NCI-H526 treated with DMSO at 0.1 percent for 48 hours (cell line): ENCODE data around the gene CCDC185.
"Not testable (repeated sequence)": the region's sequence is repeated elsewhere in the genome, so short reads cannot be mapped to it uniquely, and the experiment has no call there.

Experiments
- DNase-seq: peaks from one replicate; lab custom pipeline; 2025; lab: John Stamatoyannopoulos, UW

Gene CCDC185

GRCh38 chr1:223394706-223395105 lies 1.5 kb downstream of the CCDC185 start:
- DNase-seq, result no peak

GRCh38 chr1:223399393-223399792 lies 6.2 kb downstream of the CCDC185 start:
- not testable (repeated sequence) for DNase-seq

DNA sequence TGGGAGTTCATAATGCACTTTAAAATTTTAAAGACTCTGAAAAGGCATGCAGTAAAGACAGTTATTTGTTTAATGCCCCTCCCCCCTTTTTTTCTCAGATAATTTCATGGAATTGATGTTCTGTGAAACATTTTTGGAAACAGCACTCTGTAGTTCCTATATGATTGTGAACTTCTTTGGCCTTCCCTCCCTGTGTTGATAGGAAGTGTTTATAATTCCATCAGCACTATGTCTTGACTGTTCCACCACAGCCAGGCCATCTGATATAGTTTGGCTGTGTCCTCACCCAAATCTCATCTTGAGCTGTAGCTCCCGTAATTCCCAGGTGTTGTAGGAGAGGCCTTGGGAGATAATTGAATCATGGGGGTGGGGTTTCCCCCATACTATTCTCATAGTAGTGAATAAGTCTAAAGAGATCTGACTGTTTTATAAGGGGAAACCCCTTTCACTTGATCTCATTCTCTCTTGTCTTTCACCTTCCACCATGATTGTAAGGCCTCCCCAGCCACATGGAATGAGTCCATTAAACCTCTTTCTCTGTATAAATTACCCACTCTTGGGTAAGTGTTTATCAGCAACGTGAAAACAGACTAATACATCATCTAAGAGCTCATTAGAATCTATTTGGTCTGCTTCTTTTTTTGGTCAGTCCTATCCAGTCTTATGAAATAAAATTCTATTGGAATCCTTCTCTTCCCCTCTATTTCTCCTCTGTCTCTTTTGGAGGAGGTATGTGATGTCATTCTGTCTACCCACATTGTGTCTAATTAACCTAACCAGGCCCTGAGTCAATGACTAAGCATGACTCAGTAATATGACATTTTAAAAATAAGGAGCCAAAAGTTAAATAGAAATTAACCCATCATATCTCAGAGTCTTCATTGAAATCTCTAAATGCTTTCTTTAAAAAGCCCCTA lies 8.9 kb downstream of the CCDC185 start:
- DNase-seq, result no peak

DNA sequence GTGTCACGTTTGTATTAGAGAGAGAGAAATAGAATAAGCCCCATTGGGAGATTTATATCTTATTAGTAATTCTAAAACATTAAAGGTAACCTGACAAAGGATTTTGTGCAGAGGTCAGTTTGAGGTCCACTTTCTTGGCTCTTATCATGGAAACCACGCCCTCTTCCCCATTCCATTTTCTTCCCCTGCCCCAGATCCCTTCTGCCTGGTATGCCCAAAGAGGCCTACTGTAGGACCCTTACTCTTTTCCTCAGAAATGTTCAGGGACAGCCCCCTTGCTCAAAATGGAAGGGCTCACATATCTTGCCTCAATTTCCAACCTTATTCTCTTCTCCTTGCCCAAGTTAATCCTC lies 9.6 kb downstream of the CCDC185 start:
- DNase-seq, result no peak

GRCh38 chr1:223403184-223403815 lies 10.1 kb downstream of the CCDC185 start:
- DNase-seq, result no peak

DNA sequence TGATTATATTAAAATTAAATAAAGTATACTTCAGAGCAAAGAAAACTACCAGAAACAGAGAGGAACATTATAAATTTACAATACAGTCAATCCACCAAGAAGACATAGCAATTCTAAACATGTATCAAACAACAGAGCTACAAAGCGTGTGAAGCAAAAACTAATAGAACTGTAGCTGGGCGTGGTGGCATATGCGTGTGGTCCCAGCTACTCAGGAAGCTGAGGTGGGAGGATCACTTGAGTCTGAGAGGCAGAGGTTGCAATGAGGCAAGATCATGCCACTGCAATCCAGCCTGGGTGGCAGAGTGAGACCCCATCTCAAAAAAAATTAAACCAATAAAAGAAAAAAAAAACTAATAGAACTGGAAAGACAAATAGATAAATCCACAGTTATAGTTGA lies 12.3 kb downstream of the CCDC185 start:
- DNase-seq, result no peak

- no peak for DNase-seq
These were observed 16.8 kb downstream of the CCDC185 start for GRCh38 chr1:223410036-223410435.

- no peak for DNase-seq
These were observed 18.1 kb downstream of the CCDC185 start for GRCh38 chr1:223411309-223411708.

GRCh38 chr1:223411710-223412109 lies 18.5 kb downstream of the CCDC185 start:
- no peak for DNase-seq

GRCh38 chr1:223413216-223413615 lies 20.0 kb downstream of the CCDC185 start:
- DNase-seq, result no peak

DNA sequence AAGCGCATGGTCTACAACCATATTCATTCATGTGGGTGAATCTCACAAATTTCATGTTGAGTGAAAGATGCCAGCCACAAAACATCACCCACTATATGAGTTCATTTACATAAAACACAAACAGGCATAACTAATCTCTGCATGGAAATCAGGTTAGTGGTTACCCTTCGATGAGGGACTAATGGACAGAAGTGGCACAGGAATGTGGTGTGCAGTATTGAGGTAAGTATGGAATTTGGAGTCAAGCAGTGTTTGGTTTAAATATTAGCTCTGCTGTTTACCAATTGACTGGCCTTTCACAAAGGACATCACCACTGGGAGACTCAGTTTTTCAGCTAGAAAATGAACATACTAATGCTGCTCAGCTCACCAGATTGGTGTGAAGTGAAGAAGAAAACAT lies 24.2 kb downstream of the CCDC185 start:
- DNase-seq, result no peak

GRCh38 chr1:223417903-223418663 lies 24.9 kb downstream of the CCDC185 start:
- DNase-seq, result no peak

GRCh38 chr1:223419115-223419514 lies 25.9 kb downstream of the CCDC185 start:
- DNase-seq, result no peak

GRCh38 chr1:223419561-223419960 lies 26.3 kb downstream of the CCDC185 start:
- no peak for DNase-seq

DNA sequence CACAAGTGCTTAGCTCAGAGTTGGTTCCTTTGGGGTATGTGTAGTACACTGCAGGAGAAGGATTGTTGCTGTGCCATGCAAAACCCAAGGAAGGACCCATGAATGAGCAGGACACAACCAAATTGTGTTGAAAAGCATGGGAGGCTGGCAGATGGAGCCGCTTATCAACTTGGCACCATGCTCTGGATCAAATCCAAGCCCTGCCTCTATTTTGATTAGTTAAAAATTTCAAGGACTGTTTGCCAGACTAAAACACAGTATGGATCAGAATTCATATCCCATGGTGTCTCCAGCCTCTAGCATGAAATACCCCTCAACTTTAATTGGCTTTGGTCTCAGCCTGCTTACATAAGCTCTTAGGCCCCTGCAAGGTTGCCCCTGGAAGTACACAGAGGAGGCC lies 27.8 kb downstream of the CCDC185 start:
- no peak for DNase-seq

DNA sequence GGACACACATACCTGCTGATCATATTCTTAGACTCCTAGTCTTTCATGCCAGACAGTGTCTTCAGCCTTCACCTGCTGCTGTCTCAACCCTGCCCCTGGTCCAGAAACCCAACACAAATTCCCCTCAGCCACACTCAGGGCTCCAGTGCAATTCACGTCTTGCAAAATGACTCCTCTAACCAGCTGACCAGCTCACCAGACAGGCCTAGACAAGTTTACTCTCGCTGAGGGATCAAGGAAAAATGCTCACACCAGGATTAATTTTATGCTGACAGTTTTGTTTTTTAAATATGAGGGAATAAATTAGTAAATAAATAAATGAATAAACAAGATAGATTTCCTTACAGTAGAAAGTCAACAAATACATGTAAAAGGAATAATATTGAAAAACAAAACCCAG lies 28.5 kb downstream of the CCDC185 start:
- DNase-seq, result no peak

GRCh38 chr1:223422911-223423310 lies 29.7 kb downstream of the CCDC185 start:
- DNase-seq, result no peak

DNA sequence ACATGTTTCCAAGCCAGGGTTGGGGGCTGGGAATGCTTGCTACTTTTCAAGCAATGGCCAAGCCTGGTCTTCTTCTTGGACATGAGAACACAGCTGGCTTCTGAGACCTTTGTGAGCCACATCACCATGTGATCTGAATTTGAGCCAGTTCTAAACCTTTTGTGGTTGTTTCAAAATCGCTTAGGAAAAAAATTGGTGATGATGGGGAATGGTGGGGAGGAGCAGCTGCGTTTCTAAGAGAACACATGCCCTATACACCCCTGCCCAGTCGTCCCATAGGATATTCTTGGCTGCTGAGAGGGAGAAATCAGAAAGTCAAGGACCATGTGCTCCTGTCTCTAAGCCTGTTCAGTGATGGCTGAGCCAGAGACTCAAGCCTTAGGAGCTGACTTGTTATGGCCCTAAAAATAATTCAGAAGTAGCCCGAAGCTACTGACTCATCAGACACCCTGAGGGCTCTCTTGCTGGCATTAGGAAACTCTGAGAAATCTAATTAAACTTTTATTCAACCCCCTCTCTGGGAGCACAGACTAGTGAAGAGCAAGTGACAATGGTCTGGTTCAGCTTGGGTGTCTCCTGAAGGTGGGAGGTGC lies 30.5 kb downstream of the CCDC185 start:
- no peak for DNase-seq

- no peak for DNase-seq
These were observed 32.3 kb downstream of the CCDC185 start for GRCh38 chr1:223425550-223425949.

DNA sequence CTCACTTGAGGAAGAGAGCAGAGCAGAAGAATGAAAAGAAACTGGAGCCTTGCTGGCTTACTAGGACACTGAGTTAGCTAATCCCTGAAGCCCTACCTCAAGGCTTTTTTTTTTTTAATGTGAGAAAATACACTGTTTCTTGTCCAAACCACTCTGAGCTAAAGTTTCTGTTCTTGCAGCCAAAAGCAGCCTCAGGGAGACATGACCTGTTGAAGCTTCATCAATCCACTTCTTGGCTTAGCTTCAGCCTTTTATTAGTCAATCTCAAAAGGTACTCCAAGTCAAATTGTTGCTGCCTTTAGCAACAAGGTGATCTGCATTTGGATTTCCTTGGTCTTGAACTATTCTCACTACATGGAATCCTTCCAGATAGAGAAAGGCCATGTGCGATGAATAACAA lies 33.7 kb downstream of the CCDC185 start:
- no peak for DNase-seq

GRCh38 chr1:223429313-223429731 lies 36.1 kb downstream of the CCDC185 start:
- no peak for DNase-seq

DNA sequence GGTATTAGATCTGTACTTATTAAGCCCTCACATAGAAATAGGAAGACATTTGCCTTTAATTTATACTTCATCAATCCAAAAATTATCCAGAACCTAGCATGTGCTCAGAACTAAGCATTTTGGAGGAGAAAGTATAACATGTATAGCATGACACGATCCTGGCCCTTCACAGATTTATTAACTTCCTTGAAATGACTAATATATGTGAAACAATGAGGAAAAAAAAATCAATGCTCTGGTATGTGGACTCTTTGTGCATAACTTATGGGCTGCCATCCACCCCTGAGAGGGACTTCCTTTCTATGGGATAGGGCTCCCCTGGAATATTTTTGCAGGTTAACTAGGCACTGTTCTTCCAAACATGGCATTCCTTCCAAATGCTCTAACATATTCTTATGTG lies 36.6 kb downstream of the CCDC185 start:
- no peak for DNase-seq
